ENCODE results near the gene GARIN5B.

DNA sequence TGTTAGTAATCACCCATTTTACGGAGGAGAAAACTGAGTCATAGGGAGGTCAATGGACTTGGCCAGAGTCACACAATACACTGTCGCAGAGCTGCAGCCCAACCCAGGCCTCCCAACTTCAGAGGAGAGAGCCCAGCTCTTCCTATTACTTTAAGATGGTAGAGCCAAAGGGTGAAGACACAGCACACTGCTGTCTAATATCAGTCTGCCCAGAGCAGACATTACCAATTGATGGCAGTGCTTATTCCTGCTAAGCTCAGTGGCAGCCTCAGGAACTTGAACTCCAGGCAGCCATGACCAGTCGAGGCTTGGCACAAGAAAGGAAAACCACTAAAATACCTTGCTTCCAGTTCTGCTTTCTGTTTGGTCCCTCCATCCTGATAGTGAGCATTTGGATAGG, 56.3 kb downstream of the GARIN5B start:
- TF ChIP-seq GLIS3 (CRISPR knock-in tag; IDR thresholded peaks at IDR 0.05) (no peak), TOX (CRISPR knock-in tag; IDR thresholded peaks at IDR 0.05; ENCODE audit: borderline replicate concordance) (no peak), ESRRG (CRISPR knock-in tag; IDR thresholded peaks at IDR 0.05) (no peak), TCF4 (CRISPR knock-in tag; IDR thresholded peaks at IDR 0.05; ENCODE audit: borderline replicate concordance) (no peak), OSR1 (CRISPR knock-in tag; IDR thresholded peaks at IDR 0.05) (no peak), POU6F1 (CRISPR knock-in tag; IDR thresholded peaks at IDR 0.05; ENCODE audit: borderline replicate concordance, low read depth) (no peak), TSHZ2 (CRISPR knock-in tag; IDR thresholded peaks at IDR 0.05) (no peak), ZC3H10 (CRISPR knock-in tag; IDR thresholded peaks at IDR 0.05) (no peak), RARB (CRISPR knock-in tag; IDR thresholded peaks at IDR 0.05) (no peak)
